Neuron (in vitro differentiated cells): Measurements from ENCODE around the gene SETD4.

Experiments used
- H2AFZ ChIP-seq: one replicate; pipeline ENCODE4 v1.6.1; 2013; ENCODE audit warnings: low read depth, mild to moderate bottlenecking, inconsistent platforms, low read length, moderate library complexity
- H3K27me3 ChIP-seq: one replicate; pipeline ENCODE4 v1.6.1; 2013; ENCODE audit warnings: low read length; ENCODE audit not compliant: insufficient read depth
- H3K36me3 ChIP-seq: one replicate; pipeline ENCODE4 v1.6.1; 2013; ENCODE audit warnings: low read length; ENCODE audit not compliant: insufficient read depth
- H3K4me1 ChIP-seq: one replicate; pipeline ENCODE4 v1.6.1; 2013; ENCODE audit warnings: low read length; ENCODE audit not compliant: insufficient read depth
- H3K4me3 ChIP-seq: 2 replicates; pipeline ENCODE4 v1.5.1; 2013; ENCODE audit warnings: mild to moderate bottlenecking, low read length, moderate library complexity
- H3K9me3 ChIP-seq: one replicate; pipeline ENCODE4 v1.6.1; 2013; ENCODE audit warnings: low read length

The SETD4 gene

DNA sequence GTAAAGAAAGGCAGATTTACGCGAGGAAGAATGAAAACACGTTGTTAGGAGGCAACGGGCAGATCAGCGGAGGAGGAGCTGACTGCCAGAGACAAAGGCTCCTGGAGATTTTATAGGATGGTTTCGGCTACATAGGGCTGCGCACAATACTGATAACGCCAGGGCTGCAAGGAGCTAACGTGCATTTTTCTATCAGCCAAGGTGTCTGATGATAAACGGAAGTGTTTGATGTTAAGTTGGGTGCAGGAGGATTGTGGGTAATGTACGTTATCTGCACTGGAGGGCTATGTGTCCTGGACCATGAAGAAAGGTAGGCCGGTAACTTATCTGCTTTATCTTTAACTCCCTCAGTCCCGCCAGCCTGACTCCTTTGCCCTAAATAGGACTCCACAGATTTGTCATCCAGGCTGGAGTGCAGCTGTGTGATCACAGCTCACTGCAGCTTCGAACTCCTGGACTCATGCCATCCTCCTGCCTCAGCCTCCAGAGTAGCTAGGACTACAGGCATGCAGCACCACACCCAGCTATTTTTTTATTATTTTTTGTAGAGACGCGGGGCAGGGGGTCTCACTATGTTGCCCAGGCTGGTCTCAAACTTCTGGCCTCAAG, 29.6 kb downstream of the SETD4 start:
- H3K4me3 ChIP-seq: no peak overlapping the region
- no peaks in the 10 kb centered on the region for H3K27me3 ChIP-seq
- no peaks in the 10 kb centered on the region for H3K9me3 ChIP-seq
- no peak overlapping the region for H2AFZ ChIP-seq
- H3K36me3 ChIP-seq: peaks cover 13% of the 10 kb centered on the region
- H3K4me1 ChIP-seq: peaks cover 3% of the 10 kb centered on the region

DNA sequence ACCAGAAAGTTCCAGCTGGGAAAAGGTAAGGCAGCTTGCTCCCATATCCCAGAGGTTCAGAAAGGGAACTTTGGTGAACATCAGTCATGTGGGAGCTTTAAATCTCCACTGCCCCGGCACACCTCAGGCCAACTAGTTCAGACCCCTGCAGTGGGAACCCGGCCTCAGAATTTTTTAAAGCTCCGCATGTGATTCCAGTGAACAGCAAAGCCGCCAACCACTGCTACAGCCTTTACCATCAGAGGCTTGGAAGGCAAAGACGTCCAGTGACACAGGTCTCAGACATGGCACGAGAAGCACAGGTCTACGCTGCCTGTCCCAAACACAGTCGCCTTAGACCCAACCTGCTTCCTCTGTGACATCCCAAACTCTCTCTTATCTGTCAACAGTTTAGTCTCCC, 31.0 kb downstream of the SETD4 start:
- peaks cover under 1% of the 10 kb centered on the region for H3K36me3 ChIP-seq
- no peak overlapping the region for H2AFZ ChIP-seq
- H3K4me1 ChIP-seq: peaks cover 3% of the 10 kb centered on the region
- no peak overlapping the region for H3K4me3 ChIP-seq
- H3K9me3 ChIP-seq: no peaks in the 10 kb centered on the region
- H3K27me3 ChIP-seq: no peaks in the 10 kb centered on the region

DNA sequence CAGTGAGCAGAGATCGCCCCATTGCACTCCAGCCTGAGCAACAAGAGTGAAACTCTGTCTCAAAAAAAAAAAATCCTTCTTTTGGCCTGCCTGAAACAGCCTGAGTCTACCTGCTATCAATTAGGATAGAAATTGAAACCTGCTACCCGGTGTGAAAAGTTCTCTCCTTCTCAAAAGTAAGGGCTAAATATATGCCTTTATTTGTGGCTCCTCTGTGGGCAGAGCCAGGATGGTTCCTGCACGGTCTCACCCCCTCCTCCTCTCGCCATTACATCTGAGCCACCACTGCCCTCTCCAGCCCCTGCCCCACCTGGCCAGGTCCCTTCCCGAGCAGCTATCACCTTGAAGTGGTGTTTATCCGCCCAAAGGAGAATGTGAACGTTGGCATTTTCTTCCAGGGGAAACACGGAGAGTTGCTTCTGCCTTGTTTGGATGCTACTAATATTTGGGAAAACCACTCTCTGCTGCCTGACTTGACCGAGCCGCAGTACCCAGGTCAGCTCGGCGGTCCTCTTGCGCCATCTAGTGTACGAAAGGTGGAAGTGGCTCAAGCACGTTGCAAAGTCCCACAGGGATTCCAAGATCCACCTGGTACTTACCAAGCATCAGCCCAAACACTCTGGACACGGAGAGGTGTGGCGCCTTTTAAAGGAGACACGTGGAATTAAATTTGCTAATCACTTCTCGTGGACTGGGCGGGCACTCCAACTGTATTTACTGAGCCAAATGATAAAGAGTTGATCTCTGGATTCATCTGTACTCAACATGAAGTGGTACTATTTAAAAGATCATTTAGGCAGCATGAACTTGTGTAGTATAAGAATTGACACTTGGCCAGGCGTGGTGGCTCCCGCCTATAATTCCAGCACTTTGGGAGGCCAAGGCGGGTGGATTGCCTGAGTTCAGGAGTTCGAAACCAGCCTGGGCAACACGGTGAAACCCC, 31.9 kb downstream of the SETD4 start:
- no peaks in the 10 kb centered on the region for H3K36me3 ChIP-seq
- H3K9me3 ChIP-seq: no peaks in the 10 kb centered on the region
- H2AFZ ChIP-seq: no peak overlapping the region
- peaks cover 3% of the 10 kb centered on the region for H3K4me1 ChIP-seq
- H3K27me3 ChIP-seq: no peaks in the 10 kb centered on the region
- H3K4me3 ChIP-seq: no peak overlapping the region

DNA sequence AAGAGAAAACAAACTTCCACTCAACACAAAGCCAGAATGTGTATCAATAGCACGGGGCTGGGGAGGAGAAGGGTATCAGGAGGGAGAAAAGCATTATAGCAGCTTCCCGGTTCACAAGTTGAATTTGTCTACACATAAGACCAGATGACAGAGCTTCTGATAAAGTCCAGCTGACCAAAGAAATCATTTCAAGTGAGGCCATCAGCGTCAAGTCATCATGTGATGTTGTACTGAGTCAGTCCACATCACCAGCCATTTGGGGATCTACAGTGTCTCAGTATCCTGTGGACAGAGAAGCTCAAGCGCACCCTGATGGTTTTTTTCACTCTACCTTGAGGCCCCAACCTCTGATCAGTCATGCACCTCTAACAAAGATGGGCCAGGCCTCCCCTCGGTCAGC, 33.0 kb downstream of the SETD4 start:
- Histone ChIP-seq H3K9me3 (no peaks in the 10 kb centered on the region), H3K27me3 (no peaks in the 10 kb centered on the region), H2AFZ (no peak overlapping the region), H3K4me1 (peaks cover 3% of the 10 kb centered on the region), H3K36me3 (no peaks in the 10 kb centered on the region), H3K4me3 (no peak overlapping the region)

DNA sequence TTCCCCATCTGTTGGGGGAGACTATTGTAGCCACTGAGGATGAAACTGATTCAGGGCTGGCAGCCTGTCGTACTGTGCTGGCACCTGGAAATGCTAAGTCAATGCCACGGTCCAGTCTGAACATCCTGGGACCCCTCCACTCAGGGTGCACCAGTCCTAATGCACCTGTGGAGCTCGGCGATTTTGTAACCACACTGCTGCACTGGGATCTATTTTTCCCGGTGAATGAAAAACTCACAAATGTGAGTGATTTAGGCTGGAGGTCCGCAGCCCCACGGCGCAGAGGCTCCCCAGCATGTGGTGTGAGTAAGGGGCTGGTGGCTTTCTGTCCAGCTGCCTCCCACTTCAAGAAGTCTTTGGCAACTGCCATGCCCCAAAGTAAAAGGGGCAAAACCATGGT, 35.5 kb downstream of the SETD4 start:
- H3K4me3 ChIP-seq: no peak overlapping the region
- peaks cover 3% of the 10 kb centered on the region for H3K4me1 ChIP-seq
- no peaks in the 10 kb centered on the region for H3K27me3 ChIP-seq
- H2AFZ ChIP-seq: no peak overlapping the region
- H3K9me3 ChIP-seq: no peaks in the 10 kb centered on the region
- no peaks in the 10 kb centered on the region for H3K36me3 ChIP-seq

DNA sequence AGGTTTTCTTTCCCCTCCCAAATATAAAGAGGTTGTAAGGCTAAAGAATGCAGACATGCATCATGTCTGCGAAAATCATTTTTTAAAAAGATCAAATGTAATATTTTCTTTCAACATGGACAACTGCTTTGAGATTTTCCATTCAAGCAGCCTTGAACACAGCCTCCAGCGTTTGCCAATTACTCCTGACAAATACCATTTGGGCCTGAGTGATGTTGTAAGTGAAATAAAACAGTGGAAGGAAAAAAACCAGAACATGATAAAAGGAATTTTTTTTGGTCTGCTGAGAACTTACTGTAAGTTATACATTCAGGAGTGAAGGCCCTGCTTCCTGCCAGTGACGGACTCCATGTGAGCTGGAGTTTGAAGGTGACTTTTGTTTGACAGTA, 37.2 kb downstream of the SETD4 start:
- no peaks in the 10 kb centered on the region for H3K36me3 ChIP-seq
- no peaks in the 10 kb centered on the region for H3K27me3 ChIP-seq
- no peak overlapping the region for H3K4me3 ChIP-seq
- no peaks in the 10 kb centered on the region for H3K9me3 ChIP-seq
- H2AFZ ChIP-seq: no peak overlapping the region
- no peaks in the 10 kb centered on the region for H3K4me1 ChIP-seq

DNA sequence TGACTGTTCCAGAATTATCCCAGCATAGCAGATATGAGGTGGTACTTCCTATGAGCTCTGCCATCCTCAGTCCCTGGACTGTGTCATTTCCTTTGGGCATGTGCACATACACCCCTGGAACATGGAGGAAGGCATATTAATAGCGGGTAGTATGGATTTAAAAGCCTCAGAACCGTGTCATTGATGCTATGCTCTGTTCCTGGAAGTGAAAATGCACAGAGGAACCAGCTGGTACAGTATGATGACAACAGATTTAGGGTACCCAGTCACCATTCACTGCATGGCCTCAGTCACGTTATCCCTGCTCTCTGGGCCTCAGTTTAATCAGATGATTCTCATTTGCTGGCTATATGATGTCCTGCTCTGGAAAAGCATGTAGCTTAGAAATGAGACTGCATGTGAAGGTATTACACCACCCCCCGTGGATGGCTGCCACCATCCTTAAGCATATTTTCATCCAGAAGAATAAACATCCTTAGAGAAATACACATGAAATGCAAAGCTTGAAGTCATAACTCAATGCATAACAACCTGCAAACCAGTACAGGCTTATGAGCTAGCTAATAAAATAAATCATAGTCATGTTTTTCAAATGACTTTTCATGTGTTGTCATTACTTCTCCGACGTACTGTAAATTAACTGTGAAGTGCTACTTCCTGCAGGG, 37.8 kb downstream of the SETD4 start:
- Histone ChIP-seq H3K36me3 (no peaks in the 10 kb centered on the region), H3K9me3 (no peaks in the 10 kb centered on the region), H3K4me1 (no peaks in the 10 kb centered on the region), H2AFZ (no peak overlapping the region), H3K4me3 (no peak overlapping the region), H3K27me3 (no peaks in the 10 kb centered on the region)

DNA sequence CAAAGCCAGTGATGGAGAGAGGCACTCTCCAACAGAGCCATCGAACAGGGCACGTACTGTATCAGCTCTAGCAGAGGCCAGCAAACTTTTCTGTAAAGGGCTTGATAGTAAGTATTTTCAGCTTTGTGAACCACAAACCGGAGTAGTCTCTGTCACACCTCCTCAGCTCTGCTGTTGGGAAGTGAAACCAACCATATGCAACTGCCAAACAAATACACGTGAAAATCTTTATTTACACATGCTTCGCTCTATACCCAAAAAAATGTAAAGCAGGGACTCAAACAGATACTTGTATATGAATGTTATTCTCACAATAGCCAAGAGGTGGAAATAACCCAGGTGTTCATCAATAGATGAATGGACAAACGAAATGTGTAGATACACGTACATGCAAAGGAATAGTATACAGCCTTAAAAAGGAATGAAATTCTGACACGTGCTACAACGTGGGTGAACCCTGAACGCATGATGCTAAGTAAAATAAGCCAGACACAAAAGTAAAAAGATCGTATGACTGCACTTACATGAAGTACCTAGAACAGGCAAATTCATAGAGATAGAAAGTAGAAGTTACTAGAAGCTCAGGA, 39.0 kb downstream of the SETD4 start:
- H3K4me3 ChIP-seq: no peak overlapping the region
- H3K36me3 ChIP-seq: no peaks in the 10 kb centered on the region
- no peaks in the 10 kb centered on the region for H3K4me1 ChIP-seq
- H3K27me3 ChIP-seq: no peaks in the 10 kb centered on the region
- no peak overlapping the region for H2AFZ ChIP-seq
- H3K9me3 ChIP-seq: no peaks in the 10 kb centered on the region

DNA sequence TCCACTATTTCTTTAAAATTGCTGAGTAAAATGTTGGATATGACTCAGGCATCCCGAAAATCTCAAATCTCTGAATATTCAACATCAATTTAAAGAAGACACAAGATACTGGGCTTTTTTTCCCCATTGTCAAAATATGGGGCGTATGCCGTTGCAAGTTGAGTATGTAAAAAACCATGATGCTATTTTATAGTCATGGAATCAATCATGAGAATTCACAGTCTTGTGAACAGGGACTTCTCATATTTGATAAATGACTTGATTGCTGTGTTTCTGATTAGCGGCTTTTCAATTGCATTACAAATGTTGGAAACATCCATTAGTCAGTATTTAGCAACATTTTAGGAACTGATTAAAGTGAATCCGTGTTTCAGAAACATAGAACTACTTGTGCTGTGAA, 45.3 kb downstream of the SETD4 start:
- Histone ChIP-seq H3K4me3 (no peak overlapping the region), H3K27me3 (no peaks in the 10 kb centered on the region), H2AFZ (no peak overlapping the region), H3K4me1 (no peaks in the 10 kb centered on the region), H3K36me3 (no peaks in the 10 kb centered on the region), H3K9me3 (no peaks in the 10 kb centered on the region)

DNA sequence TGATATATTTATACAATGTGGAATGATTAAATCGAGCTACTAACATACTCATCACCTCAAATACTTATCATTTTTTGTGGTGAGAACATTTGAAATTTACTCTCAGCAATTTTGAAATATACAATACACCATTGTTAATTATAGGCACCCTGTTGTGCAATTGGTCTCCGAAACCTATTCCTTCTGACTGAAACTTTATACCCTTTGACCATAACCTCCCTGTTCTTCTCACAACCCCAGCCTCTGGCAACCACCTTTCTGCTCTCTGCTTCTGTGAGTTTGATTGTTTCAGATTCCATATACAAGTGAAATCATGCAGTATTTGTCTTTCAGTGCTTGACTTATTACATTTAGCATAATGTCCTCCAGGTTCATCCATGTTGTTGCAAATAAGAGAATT, 49.5 kb downstream of the SETD4 start:
- no peaks in the 10 kb centered on the region for H3K9me3 ChIP-seq
- peaks cover 3% of the 10 kb centered on the region for H3K27me3 ChIP-seq
- H3K36me3 ChIP-seq: no peaks in the 10 kb centered on the region
- no peak overlapping the region for H3K4me3 ChIP-seq
- H2AFZ ChIP-seq: no peak overlapping the region
- H3K4me1 ChIP-seq: no peaks in the 10 kb centered on the region

DNA sequence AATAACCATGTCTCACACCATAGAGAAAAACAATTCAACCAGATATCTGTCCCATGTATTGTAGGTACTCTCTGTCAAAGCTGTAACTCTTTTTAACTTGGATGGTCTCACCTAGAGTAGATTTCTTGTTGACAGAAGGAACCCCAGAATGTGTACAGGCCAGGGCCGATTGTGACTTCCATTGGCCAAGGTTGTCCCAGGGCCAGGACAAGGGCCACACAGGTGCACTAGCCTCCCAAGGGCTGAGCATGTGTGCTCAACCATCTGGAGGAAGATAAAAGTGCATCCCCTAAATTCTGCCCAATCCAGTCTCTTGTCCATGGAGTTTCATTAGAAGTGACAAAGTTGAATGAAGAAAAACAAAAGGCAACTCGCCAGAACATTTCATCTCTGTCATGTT, 51.8 kb downstream of the SETD4 start:
- Histone ChIP-seq H2AFZ (no peak overlapping the region), H3K4me1 (no peaks in the 10 kb centered on the region), H3K36me3 (no peaks in the 10 kb centered on the region), H3K27me3 (peaks cover 3% of the 10 kb centered on the region), H3K9me3 (no peaks in the 10 kb centered on the region), H3K4me3 (no peak overlapping the region)

DNA sequence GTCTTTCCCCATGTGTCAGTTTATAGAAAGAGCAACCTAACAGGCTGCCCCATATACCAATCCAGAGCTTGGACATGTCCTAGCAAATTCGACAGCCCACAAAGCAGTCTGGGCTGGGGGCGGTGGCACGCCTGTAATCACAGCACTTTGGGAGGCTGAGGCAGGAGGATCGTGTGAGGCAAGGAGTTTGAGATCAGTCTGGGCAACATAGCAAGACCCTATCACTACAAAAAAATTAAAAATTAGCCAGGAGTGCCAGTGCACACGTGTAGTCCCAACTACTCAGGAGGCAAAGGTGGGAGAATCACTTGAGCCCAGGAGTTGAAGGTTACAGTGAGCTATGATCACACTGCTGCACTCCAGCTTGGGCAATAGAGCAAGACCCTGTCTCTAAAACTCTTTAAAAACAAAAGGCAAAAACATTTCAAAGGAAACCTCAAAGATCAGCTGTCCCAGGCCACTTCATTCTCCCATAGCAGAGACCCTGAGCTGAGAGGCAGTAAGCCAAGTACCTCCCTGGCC, 54.4 kb downstream of the SETD4 start:
- no peak overlapping the region for H3K4me3 ChIP-seq
- H3K9me3 ChIP-seq: no peaks in the 10 kb centered on the region
- no peaks in the 10 kb centered on the region for H3K4me1 ChIP-seq
- H2AFZ ChIP-seq: no peak overlapping the region
- peaks cover 3% of the 10 kb centered on the region for H3K27me3 ChIP-seq
- no peaks in the 10 kb centered on the region for H3K36me3 ChIP-seq

DNA sequence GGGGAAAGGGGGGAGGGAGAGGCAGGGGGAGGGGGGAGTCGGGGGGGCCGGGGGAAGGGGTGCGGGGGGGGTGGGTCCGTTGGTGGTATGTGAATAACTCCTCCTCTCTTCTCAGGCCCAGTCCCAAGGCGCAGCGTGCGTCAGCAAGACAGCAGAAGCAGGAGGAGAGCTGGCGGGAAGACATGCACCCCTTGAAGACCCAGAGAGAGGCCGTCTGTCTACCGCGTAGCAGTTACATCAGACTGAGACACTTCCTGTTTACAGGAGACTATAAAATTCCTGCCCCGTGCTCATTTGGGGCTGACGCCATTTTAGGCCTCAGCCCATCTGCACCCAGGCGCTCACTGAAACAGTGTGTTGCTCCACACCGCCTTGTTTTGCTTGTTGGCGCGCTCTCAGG, 55.3 kb downstream of the SETD4 start:
- no peaks in the 10 kb centered on the region for H3K36me3 ChIP-seq
- H3K9me3 ChIP-seq: no peaks in the 10 kb centered on the region
- H3K4me3 ChIP-seq: no peak overlapping the region
- H2AFZ ChIP-seq: no peak overlapping the region
- peaks cover 3% of the 10 kb centered on the region for H3K27me3 ChIP-seq
- no peaks in the 10 kb centered on the region for H3K4me1 ChIP-seq
